ENCODE results near the gene FLT4. TPM values are rescaled to one million over a fixed set of nuclear protein-coding genes. Genes with fewer than 3 reads are reported as not detected.

Gene FLT4
- total RNA-seq, 2 donors from 2014 or later = 6.9 to 7.9 TPM

DNA sequence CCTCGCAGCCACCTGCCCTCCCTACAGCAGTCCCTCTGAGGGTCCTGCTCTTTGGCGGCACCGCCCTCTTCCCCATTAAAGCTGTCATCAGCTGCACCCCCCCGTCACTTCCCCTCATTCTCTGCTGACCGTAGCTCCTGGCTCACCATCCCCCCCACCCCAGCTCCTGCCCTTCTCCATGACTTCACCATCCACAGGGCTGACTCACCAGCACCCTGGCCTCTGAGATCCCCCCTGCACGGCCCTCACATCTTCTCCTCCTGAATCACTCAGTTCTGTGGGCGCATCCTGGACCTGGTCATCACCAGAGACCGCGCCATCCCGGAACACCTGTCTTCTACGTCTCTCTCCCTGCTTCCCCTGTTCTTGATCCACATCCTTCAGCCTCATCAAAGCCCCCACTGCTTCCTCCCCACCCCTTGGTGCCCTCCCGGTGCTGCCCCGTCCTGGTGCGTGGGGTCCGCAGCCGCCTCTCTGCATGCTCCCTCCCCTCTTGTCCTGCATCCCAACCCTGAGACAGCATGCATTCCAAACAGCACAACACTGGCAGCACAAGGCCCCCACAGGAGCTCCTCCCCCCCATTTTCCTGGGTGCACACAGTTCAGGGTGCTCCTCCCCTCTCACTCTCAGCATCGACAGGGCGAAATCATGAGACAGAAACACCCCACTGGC, 12.9 kb downstream of the FLT4 start:
- DNase-seq = no peak
- no peaks in the 10 kb centered on the region for H3K36me3 Mint-ChIP-seq (ENCODE audit: low read depth)
- H3K4me1 Mint-ChIP-seq = no peaks in the 10 kb centered on the region
- no peaks in the 10 kb centered on the region for H3K4me1 ChIP-seq (ENCODE audit: control insufficient read depth, insufficient read depth, low read length)
- H3K4me3 Mint-ChIP-seq = no peak overlapping the region
- H3K27me3 ChIP-seq (ENCODE audit: control insufficient read depth, insufficient read depth, low read length, poor library complexity, severe bottlenecking) = no peaks in the 10 kb centered on the region
- TF ChIP-seq, protein P1, sequence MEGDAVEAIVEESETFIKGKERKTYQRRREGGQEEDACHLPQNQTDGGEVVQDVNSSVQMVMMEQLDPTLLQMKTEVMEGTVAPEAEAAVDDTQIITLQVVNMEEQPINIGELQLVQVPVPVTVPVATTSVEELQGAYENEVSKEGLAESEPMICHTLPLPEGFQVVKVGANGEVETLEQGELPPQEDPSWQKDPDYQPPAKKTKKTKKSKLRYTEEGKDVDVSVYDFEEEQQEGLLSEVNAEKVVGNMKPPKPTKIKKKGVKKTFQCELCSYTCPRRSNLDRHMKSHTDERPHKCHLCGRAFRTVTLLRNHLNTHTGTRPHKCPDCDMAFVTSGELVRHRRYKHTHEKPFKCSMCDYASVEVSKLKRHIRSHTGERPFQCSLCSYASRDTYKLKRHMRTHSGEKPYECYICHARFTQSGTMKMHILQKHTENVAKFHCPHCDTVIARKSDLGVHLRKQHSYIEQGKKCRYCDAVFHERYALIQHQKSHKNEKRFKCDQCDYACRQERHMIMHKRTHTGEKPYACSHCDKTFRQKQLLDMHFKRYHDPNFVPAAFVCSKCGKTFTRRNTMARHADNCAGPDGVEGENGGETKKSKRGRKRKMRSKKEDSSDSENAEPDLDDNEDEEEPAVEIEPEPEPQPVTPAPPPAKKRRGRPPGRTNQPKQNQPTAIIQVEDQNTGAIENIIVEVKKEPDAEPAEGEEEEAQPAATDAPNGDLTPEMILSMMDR (conservative IDR thresholded peaks at IDR 0.05) = no peak
- H3K27ac ChIP-seq (ENCODE audit: low read depth, low read length) = no peak overlapping the region
- H3K9me3 ChIP-seq (ENCODE audit: control insufficient read depth, low read length) = no peaks in the 10 kb centered on the region
- H3K9me3 Mint-ChIP-seq = no peaks in the 10 kb centered on the region
- H3K4me3 ChIP-seq (ENCODE audit: low read length) = no peak overlapping the region
- H3K27me3 Mint-ChIP-seq (ENCODE audit: insufficient read depth) = peaks cover 20% of the 10 kb centered on the region
- H3K36me3 ChIP-seq (ENCODE audit: control insufficient read depth, insufficient read depth, low read length) = no peaks in the 10 kb centered on the region
- H3K9ac ChIP-seq (ENCODE audit: extremely low read depth, low read length, poor library complexity, severe bottlenecking) = no peak overlapping the region
- H3K27ac Mint-ChIP-seq = no peak overlapping the region
- 66 to 82% methylated on average over 6 to 18 of the region's 18 CpGs for WGBS, 2 experiments (ENCODE audit: insufficient coverage in 1 of 2, insufficient read length in 1 of 2)

DNA sequence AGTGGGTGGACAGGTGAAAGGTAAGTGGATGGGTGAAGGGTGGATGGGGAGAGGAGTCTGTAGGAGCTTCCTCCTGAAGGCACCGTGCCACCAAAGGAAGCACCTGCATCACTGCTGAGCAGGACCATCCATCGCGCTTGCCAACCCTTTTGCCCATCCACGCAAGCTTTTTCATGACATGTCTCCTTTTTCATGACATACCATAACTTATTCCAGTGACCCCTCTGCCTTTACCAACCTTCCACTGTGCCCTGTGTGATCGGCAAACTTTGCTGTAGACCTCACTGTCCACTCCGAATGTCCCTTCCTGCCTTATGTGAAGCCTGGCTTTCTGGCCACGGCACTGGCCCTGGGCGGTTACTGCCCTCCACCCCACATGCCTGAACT, 13.4 kb downstream of the FLT4 start:
- DNase-seq = no peak
- no peak overlapping the region for H3K27ac Mint-ChIP-seq
- WGBS, 2 experiments (ENCODE audit: insufficient coverage in 1 of 2, insufficient read length in 1 of 2) = 90 to 92% methylated on average over 8 of the region's 8 CpGs
- Histone ChIP-seq H3K27ac (ENCODE audit: low read depth, low read length) (no peak overlapping the region), H3K4me1 (ENCODE audit: control insufficient read depth, insufficient read depth, low read length) (no peaks in the 10 kb centered on the region), H3K27me3 (ENCODE audit: control insufficient read depth, insufficient read depth, low read length, poor library complexity, severe bottlenecking) (no peaks in the 10 kb centered on the region), H3K9ac (ENCODE audit: extremely low read depth, low read length, poor library complexity, severe bottlenecking) (no peak overlapping the region), H3K4me3 (ENCODE audit: low read length) (no peak overlapping the region), H3K9me3 (ENCODE audit: control insufficient read depth, low read length) (no peaks in the 10 kb centered on the region), H3K36me3 (ENCODE audit: control insufficient read depth, insufficient read depth, low read length) (no peaks in the 10 kb centered on the region)
- H3K4me3 Mint-ChIP-seq = no peak overlapping the region
- no peaks in the 10 kb centered on the region for H3K9me3 Mint-ChIP-seq
- H3K27me3 Mint-ChIP-seq (ENCODE audit: insufficient read depth) = peaks cover 20% of the 10 kb centered on the region
- no peaks in the 10 kb centered on the region for H3K4me1 Mint-ChIP-seq
- TF ChIP-seq, protein P1 (conservative IDR thresholded peaks at IDR 0.05) = no peak
- no peaks in the 10 kb centered on the region for H3K36me3 Mint-ChIP-seq (ENCODE audit: low read depth)

DNA sequence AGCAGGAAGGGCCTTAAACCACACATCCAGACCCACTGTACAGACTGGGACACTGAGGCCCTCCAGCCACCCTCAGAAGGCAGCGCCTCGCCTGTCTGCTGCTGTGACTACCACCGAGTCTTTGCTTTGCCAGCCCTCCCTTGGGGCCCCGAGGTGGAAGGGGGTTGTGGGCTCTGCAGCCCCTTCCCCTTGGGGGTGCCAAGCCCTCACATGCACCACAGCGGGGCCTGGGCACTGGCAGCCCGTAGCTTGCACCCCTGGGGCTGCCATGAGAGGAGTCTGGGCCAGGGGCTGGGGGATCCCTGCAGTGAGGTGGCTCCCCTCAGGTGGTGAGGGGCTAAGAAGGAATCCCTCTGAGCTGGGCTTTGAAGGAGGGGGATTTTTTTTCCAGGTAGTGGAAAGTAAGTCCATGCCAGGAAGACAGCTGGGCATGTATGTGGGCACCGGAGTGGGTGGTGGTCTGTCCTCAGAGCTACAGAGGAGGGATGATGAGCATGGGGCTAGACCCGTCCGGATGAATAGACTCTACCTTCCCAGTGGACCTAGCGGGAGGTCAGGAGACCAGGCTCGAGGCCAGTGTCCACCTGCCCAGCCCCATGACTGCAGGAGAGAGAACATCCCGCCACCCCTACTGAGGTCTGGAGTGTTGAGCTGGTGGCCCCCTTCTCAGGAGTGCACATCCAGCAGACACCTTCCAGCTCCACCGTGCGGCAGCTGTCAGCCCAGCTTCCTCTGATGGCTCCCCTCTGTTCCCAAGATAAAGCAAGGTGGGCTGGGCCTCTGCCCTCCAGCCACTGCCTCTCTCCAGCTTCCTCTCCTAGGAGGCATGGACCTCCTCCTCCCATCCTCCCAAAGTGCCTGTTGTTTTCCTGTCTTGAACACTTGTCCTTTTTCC, 15.9 kb downstream of the FLT4 start:
- H3K4me3 ChIP-seq (ENCODE audit: low read length) = no peak overlapping the region
- H3K4me1 ChIP-seq (ENCODE audit: control insufficient read depth, insufficient read depth, low read length) = no peaks in the 10 kb centered on the region
- DNase-seq = no peak
- no peak overlapping the region for H3K27ac Mint-ChIP-seq
- H3K4me1 Mint-ChIP-seq = no peaks in the 10 kb centered on the region
- H3K27me3 Mint-ChIP-seq (ENCODE audit: insufficient read depth) = peaks cover 19% of the 10 kb centered on the region
- no peaks in the 10 kb centered on the region for H3K9me3 Mint-ChIP-seq
- no peaks in the 10 kb centered on the region for H3K9me3 ChIP-seq (ENCODE audit: control insufficient read depth, low read length)
- H3K36me3 ChIP-seq (ENCODE audit: control insufficient read depth, insufficient read depth, low read length) = no peaks in the 10 kb centered on the region
- TF ChIP-seq, protein P1 (conservative IDR thresholded peaks at IDR 0.05) = no peak
- WGBS, 2 experiments (ENCODE audit: insufficient coverage in 1 of 2, insufficient read length in 1 of 2) = 80 to 87% methylated on average over 4 to 14 of the region's 14 CpGs
- H3K27ac ChIP-seq (ENCODE audit: low read depth, low read length) = no peak overlapping the region
- H3K27me3 ChIP-seq (ENCODE audit: control insufficient read depth, insufficient read depth, low read length, poor library complexity, severe bottlenecking) = no peaks in the 10 kb centered on the region
- no peak overlapping the region for H3K4me3 Mint-ChIP-seq
- no peak overlapping the region for H3K9ac ChIP-seq (ENCODE audit: extremely low read depth, low read length, poor library complexity, severe bottlenecking)
- no peaks in the 10 kb centered on the region for H3K36me3 Mint-ChIP-seq (ENCODE audit: low read depth)
